Measurements from ENCODE around the gene MPRIP.
"Not testable (repeated sequence)": the region's sequence is repeated elsewhere in the genome, so short reads cannot be mapped to it uniquely, and the experiment has no call there.

Gene MPRIP

GRCh38 chr17:17173921-17174320, 131.7 kb downstream of the MPRIP start:
- DNase-seq, result no peak

- DNase-seq, result no peak
Observed at GRCh38 chr17:17175340-17175739, 133.1 kb downstream of the MPRIP start.

DNA sequence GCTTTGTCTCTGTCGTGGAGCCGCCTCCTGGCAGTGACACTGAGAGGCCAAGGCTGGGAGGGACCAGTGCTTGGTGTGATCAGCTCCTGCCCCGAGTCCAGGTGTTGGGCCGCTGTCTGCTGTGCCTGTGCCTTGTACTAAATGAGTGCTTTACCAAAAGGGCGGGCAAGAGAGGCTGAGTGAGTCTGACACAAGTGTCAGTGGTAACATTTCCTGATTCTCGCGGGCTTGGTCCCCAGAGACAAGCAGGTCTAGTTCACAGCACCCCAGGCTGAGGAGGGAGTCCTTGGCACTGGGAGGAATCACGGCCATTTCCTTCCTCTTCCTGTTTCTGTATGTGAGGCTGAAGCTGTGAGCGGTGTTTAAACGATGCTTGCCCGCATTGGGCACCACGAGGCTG, 133.7 kb downstream of the MPRIP start:
- DNase-seq, result no peak

DNA sequence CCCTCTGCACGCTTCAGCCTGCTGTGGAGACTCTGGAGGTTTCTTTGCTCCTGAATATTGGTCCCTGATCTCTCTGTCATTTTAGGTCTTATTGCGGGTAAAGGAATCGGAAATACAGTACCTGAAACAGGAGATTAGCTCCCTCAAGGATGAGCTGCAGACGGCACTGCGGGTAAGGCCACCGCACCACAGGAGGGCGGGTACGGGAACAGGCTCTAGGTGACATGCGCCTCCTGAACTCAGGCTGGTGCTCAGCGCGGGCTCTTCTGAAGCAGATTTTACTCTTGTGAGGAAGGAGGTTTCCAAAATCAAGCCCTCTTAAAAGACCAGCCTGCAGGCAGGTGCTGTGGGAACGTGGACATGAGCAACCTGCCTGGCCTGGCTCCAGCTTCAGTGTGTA, 134.1 kb downstream of the MPRIP start:
- DNase-seq, result no peak

DNA sequence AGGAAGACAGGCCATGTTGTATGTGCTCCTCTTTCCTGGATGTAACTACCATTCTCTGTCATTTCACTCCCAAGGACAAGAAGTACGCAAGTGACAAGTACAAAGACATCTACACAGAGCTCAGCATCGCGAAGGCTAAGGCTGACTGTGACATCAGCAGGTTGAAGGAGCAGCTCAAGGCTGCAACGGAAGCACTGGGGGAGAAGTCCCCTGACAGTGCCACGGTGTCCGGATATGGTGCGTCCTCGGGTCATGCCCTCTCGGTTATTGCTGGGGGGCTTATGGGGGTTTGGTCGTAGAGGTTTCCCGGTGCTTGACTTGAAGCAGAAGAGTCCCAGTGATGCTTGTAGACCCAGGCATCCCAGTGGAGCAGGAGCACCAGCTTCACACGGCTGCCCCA, 134.9 kb downstream of the MPRIP start:
- no peak for DNase-seq

DNA sequence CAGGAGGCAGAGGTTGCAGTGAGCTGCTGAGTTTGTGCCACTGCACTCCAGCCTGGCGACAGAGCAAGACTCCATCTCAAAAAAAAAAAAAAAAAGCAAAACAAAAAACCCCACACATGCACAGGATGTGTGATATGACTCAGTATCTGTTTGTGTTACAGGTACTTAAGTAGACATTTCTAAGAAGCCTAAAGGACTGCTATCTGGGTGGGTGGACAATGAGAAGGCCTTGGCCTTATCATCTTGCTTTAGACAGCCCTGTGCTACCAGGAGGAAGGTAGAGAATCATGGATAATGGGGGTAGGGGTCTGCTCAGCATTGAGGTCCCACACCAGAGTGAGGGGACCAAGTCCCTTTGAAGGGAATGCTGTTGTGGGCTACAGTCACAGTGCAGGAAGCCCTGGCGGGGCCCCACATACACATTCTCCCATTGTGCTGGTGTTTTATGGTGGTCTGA, 137.1 kb downstream of the MPRIP start:
- no peak for DNase-seq

DNA sequence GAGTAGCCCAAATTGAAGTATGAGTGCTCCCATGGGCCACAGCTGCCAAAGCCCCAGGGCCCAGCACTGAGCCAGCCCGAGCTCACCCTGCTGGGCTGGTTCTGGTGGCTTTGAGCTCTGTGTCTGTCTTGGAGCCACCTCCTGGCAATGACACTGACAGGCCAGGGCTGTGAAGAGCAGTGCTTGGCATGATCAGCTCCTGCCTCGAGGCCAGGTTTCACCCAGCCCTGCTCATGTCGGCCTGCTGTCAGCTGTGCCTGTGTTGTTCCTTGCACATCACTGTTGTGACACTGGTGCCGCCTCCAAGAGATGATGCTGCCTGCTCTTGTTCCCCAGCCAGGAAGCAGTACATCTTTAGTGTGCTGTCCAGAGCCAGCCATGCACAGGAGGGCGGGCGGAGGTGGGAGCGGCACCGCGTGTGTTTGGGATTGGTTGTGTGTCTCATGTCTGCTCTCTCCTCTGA, 137.9 kb downstream of the MPRIP start:
- no peak for DNase-seq

DNA sequence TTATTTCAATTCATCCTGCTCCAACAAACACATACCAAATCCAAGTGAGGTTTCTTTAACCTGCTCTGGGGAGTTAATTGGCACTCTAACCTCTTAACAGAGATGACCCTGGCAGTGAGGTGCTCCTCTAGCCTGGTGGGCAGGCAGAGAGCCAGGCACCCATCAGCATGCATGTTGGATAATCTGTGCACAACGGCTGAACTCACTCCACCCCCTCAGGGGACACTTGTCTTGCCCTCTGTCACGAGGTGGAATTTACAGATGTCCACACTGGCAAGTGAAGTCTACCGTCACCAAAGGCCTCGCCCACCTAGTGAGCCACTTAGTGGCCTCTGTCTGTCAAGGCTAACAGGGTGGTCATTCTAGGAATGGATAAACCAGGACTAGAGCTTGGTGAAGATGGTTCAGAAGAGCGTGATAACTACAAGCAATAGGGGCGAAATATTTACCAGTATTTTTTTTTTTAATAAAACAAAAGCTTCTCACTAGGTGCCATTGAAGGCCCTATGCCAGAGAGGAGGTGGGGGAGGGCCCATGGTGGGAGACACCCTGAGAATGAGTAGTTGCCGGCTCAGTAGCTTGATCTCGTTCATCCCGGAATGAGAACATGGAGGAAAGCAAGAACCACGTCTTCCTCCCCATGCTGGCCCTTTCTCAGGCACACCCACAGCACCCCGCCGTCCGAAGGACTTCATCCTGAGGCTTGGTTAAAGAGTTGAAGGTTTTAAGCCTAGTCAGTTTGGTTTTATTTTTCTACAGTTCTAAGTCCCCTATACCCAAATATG, 138.7 kb downstream of the MPRIP start:
- DNase-seq, result no peak

DNA sequence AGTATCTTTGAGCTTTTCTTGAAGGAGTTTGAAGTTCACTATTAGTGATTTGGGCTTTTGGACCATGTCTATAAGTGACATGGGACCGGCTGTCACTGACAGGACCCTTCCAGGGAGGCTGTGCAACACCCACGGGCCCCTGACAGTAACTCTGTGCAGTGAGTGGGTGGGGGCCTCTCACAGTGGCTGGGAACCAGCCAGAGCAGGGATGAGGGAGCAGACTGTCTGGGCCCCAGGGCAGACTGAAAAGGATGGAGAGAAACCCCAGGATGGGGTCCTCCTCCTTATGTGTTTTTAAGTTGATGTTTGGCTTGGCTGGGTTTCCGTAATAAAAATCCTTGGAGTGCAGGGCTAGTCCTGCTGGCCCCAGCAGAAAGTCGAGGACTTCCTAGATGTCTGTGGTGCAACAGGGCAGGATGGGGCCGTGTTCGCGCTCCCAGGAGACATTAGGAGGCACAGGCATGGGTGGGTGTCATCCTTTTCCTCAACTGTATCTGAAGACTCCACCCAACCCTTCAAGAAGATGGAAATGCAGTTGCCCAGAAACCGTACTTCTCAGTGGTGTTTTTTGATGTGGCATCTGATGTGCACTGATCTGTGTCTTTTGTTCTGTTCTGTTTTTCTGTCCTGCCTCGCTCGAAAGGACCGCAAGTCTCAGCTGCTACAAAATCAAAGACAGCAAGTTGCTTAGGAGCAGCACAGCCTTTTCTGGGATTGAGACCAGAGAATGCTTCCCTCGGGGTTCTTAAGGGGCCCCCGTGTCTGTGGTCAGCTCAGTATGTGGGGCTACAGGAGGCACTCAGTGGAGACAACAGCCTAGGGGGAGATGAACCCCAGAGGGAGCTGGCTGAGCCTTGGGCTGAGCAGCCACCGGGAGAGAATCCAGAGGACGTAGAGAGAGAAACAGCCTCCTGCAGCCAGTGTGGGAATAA, 139.7 kb downstream of the MPRIP start:
- no peak for DNase-seq

- no peak for DNase-seq
Observed at GRCh38 chr17:17182598-17183136, 140.4 kb downstream of the MPRIP start.

DNA sequence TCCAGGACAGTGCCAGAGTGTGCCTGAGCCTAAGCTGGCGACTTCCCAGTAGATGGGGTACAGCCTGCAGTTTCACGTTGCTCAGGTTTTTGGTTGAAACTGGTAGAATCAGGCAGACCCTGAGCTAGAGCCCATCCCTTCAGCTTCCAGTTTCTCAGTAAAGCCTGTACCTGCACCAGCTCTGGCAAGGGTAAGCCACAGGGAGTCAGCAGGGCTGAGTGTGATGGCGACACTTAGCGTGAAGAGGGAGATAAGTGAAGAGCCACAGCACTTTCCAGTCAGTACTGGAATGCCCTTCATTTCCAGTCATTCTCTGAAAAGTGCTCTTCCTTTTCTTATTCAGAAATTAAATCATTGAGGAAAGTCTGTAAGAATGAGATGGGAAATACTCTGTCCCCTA, 141.5 kb downstream of the MPRIP start:
- no peak for DNase-seq

- DNase-seq, result not testable (repeated sequence)
Observed at GRCh38 chr17:17184985-17185757, 142.9 kb downstream of the MPRIP start.

GRCh38 chr17:17186051-17186450, 143.8 kb downstream of the MPRIP start:
- no peak for DNase-seq

- DNase-seq, result no peak
Observed at GRCh38 chr17:17186551-17187505, 144.6 kb downstream of the MPRIP start.

GRCh38 chr17:17188586-17188985, 146.3 kb downstream of the MPRIP start:
- no peak for DNase-seq

DNA sequence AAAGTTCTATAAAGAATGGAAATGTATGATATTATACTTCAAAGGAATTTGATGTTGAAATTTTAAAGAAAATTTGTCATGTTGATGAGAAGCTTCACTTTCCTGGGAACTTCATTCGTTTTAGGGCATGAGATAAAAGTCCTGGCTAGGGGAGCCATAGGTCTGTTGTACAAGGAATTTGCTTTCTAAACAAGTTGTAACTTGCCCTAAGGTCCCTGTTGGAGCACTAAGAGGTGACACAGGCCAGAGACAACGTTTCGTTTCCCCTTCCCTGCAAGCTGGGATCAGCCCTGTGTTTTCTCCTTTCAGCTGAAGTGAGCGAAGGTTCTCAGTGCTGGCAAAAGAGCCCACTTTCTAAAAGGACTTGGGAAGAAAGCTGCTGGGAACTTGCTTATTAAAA, 147.3 kb downstream of the MPRIP start:
- no peak for DNase-seq

DNA sequence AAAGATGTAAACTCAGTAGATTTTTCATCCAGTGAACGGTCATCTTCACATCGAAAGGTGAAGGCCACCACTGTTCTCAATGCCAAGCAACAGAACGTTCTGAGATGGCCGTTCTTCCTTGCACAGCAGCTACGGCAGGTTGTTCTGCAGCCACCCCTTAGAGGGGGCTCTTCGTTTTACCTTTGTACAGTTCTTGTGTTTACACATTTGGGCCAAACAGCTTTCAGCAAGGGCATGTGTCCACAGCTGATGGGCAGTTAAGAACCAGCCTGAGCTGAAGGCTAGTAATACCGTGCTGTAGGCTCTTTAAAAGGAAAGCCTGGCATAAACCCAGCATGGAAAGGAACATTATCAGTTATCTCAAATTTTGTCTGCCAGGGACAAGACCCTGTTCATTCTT, 147.9 kb downstream of the MPRIP start:
- no peak for DNase-seq

- no peak for DNase-seq
Observed at GRCh38 chr17:17191346-17191792, 149.1 kb downstream of the MPRIP start.

DNA sequence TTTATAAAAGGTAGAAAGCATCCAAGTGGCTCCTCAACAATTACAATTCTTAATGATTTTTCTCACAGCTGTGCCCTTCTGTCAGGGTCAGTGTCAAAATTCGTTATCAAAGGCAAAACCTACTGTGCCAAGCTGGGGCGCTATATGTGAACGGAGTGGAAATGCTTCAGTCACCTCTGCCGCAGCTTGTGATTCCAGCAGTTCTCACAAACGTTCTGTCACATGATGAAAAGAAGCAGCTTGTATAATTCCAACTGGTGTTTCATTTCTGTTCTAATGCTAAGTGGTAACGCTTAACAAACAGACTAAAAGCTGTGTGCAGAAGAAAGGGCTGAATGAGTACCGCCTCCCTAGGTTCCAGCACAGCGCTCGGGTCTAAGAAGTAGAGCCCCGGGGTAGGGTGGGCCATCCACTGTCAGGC, 149.7 kb downstream of the MPRIP start:
- no peak for DNase-seq

- DNase-seq, result not testable (repeated sequence)
Observed at GRCh38 chr17:17195466-17195865, 153.2 kb downstream of the MPRIP start.

GRCh38 chr17:17196776-17197175, 154.5 kb downstream of the MPRIP start:
- DNase-seq, result no peak

Measured in NCI-H1105 (cell line).